KMS-11 (cell line): Measurements from ENCODE around the gene PDCD4.

Source experiments
- H2AFZ ChIP-seq: fragments of 200-600 bp; sonication (generic); 2 replicates; pipeline ENCODE4 v1.6.1; 2016; ENCODE audit warnings: antibody characterized with exemption, mixed run types, low read depth
- H3K27ac ChIP-seq: fragments of 200-600 bp; sonication (generic); 2 replicates; pipeline ENCODE4 v1.6.1; 2016; ENCODE audit warnings: mild to moderate bottlenecking, mixed run types
- H3K27me3 ChIP-seq: fragments of 200-600 bp; sonication (generic); 2 replicates; pipeline ENCODE4 v1.6.1; 2017; ENCODE audit warnings: mild to moderate bottlenecking, low read depth, mixed run types, moderate library complexity; ENCODE audit not compliant: insufficient read depth
- H3K36me3 ChIP-seq: fragments of 200-600 bp; sonication (generic); 2 replicates; pipeline ENCODE4 v1.6.1; 2017; ENCODE audit warnings: mild to moderate bottlenecking, mixed run types; ENCODE audit not compliant: insufficient read depth
- H3K4me1 ChIP-seq: fragments of 200-600 bp; sonication (generic); 2 replicates; pipeline ENCODE4 v1.6.1; 2016; ENCODE audit warnings: mild to moderate bottlenecking, low read depth, mixed run types; ENCODE audit not compliant: poor library complexity, severe bottlenecking
- H3K4me2 ChIP-seq: fragments of 200-600 bp; sonication (generic); 2 replicates; pipeline ENCODE4 v1.7.0; 2016; ENCODE audit warnings: mild to moderate bottlenecking, mixed run types
- H3K4me3 ChIP-seq: fragments of 200-600 bp; sonication (generic); IDR thresholded peaks from 2 replicates; pipeline ENCODE4 v1.6.1; 2017; ENCODE audit warnings: low read depth, low read length, mixed read lengths; ENCODE audit not compliant: insufficient read depth
- H3K79me2 ChIP-seq: fragments of 200-600 bp; sonication (generic); 2 replicates; pipeline ENCODE4 v1.6.1; 2016; ENCODE audit warnings: low read depth, mixed run types; ENCODE audit not compliant: insufficient read depth
- H3K9ac ChIP-seq: fragments of 200-600 bp; sonication (generic); 2 replicates; pipeline ENCODE4 v1.6.1; 2016; ENCODE audit warnings: mild to moderate bottlenecking, mixed run types
- H4K20me1 ChIP-seq: fragments of 200-600 bp; sonication (generic); 2 replicates; pipeline ENCODE4 v1.6.1; 2016; ENCODE audit warnings: mild to moderate bottlenecking, mixed run types; ENCODE audit not compliant: insufficient read depth
- TF ChIP-seq, protein P1 (sequence below): fragments of 200-600 bp; sonication (generic); conservative IDR thresholded peaks from 2 replicates; pipeline ENCODE4 v1.6.1; 2017; ENCODE audit warnings: low read depth, mild to moderate bottlenecking, antibody characterized with exemption, low read length, moderate library complexity, mixed read lengths

The PDCD4 gene

DNA sequence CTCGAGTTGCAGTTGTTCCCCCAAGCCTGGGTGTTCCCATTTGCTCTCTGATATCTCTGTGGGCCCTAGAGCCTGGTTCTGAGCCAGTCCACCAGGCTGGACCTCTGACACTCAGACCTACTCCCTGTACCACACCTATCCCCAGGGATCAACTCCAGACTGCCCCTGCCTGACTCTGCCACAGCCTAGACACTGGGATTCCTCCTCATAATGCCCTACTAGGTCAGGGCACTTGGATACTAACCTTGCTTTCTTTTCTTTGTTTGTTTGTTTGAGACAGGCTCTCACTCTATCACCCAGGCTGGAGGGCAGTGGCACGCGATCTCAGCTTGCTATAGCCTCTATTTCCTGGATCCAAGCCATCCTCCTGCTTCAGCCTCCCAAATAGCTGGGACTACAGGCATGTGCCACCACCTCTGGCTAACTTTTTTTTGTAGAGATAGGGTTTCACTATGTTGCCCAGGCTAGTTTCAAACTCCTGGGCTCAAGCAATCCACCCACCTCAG lies 30.8 kb upstream of the PDCD4 start:
- Histone ChIP-seq H4K20me1 (no peaks in the 10 kb centered on the region), H3K36me3 (no peaks in the 10 kb centered on the region), H3K27ac (peak overlapping the region; percentile 93), H3K4me2 (peak overlapping the region; percentile 96), H3K9ac (peak overlapping the region; percentile 71; the same call in 1 of the 2 replicates), H3K79me2 (no peaks in the 10 kb centered on the region), H2AFZ (peak overlapping the region; percentile 17; the same call in 1 of the 2 replicates), H3K4me1 (peaks cover 69% of the 10 kb centered on the region), H3K4me3 (no peak overlapping the region), H3K27me3 (peaks cover 2% of the 10 kb centered on the region; the same call in 1 of the 2 replicates)
- TF ChIP-seq, protein P1, sequence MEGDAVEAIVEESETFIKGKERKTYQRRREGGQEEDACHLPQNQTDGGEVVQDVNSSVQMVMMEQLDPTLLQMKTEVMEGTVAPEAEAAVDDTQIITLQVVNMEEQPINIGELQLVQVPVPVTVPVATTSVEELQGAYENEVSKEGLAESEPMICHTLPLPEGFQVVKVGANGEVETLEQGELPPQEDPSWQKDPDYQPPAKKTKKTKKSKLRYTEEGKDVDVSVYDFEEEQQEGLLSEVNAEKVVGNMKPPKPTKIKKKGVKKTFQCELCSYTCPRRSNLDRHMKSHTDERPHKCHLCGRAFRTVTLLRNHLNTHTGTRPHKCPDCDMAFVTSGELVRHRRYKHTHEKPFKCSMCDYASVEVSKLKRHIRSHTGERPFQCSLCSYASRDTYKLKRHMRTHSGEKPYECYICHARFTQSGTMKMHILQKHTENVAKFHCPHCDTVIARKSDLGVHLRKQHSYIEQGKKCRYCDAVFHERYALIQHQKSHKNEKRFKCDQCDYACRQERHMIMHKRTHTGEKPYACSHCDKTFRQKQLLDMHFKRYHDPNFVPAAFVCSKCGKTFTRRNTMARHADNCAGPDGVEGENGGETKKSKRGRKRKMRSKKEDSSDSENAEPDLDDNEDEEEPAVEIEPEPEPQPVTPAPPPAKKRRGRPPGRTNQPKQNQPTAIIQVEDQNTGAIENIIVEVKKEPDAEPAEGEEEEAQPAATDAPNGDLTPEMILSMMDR = no peak

DNA sequence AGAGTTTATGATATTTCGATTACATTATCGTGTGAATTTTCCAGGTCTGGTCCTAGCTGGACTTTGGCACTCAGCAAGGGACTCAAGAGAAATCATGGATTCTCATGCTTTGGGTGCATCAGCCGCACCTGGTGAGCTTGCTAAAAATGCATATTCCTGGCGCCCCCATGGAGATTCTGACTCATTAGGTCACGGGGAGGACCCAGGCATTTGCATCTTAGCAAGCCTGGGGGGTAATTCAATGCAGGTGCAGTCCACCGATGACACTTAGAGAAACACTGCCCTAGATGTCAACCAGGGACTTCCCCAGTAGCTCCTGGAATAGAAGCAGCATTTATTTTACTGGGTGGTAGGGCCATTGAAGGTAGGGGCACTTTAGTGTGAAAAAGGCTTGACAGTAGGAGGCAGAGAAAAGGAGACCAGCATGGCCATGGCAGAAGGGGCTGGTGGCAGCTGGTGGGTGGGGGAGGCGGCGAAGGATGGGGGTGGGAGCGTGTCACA lies 29.9 kb upstream of the PDCD4 start:
- Histone ChIP-seq H3K36me3 (no peaks in the 10 kb centered on the region), H4K20me1 (no peaks in the 10 kb centered on the region), H2AFZ (peak overlapping the region; percentile 17; the same call in 1 of the 2 replicates), H3K27me3 (peaks cover 2% of the 10 kb centered on the region; the same call in 1 of the 2 replicates), H3K79me2 (no peaks in the 10 kb centered on the region), H3K27ac (peak overlapping the region; percentile 93), H3K4me2 (peak overlapping the region; percentile 96), H3K4me3 (no peak overlapping the region), H3K4me1 (peaks cover 77% of the 10 kb centered on the region), H3K9ac (peak overlapping the region; percentile 71; the same call in 1 of the 2 replicates)
- TF ChIP-seq, protein P1 = no peak

DNA sequence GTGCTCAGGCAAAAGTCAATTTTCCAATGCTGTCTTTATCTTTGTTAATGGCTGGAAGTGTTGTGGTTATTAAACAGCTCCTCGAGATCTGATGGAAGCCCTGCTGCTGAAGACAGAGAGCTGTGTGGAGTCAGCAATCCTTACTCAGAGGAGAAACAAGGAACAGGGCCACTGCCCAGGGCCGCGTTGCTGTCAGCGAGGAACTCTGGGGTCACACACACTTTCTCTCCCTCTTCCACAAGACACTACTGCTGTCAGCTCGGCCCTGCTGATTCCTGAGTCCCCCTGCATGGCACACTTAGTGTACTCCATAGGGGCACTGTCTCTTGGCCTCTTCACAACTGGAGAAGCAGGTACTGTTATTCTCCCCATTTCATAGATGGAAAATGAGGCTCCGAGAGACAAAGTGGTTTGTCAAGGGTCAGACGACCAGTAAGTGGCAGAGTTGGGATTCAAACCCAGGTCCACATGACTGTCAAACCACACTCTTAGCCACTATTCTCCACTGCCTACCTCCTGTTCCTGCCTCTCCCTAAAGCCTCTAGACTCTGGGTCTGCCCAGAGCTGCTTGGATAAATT lies 29.3 kb upstream of the PDCD4 start:
- Histone ChIP-seq H3K4me2 (peak overlapping the region; percentile 96), H3K4me1 (peaks cover 77% of the 10 kb centered on the region), H3K27ac (peak overlapping the region; percentile 93), H4K20me1 (no peaks in the 10 kb centered on the region), H3K79me2 (no peaks in the 10 kb centered on the region), H3K9ac (peak overlapping the region; percentile 71), H3K4me3 (no peak overlapping the region), H3K27me3 (peaks cover 1% of the 10 kb centered on the region; the same call in 1 of the 2 replicates), H2AFZ (no peak overlapping the region; the same call in 1 of the 2 replicates), H3K36me3 (no peaks in the 10 kb centered on the region)
- TF ChIP-seq, protein P1 = no peak

DNA sequence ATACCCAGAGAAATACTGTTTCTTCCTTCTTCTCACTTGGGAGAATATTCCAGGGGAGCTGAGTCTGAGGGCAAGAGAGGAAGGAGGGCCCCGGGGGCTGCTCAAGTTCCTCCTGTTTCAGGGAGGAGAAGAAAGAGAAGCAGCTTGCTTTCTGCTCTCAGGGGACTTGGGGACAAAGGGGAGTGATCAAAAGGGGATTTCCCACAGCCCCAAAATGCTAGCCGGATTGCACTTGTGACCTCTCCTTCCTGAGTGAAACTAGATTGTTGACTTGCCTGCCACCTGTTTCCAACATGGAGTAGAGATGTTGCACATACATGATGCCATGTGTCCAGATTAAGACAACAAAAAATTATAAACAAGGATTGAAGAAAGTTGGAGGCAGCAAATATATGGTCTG lies 28.7 kb upstream of the PDCD4 start:
- Histone ChIP-seq H3K9ac (peak overlapping the region; percentile 71), H3K4me2 (peak overlapping the region; percentile 96), H2AFZ (peak overlapping the region; percentile 2; the same call in 1 of the 2 replicates), H3K27me3 (no peaks in the 10 kb centered on the region), H3K79me2 (no peaks in the 10 kb centered on the region), H3K27ac (peak overlapping the region; percentile 93), H3K4me3 (no peak overlapping the region), H4K20me1 (no peaks in the 10 kb centered on the region), H3K36me3 (no peaks in the 10 kb centered on the region), H3K4me1 (peaks cover 77% of the 10 kb centered on the region)
- TF ChIP-seq, protein P1 = no peak
